ENCODE measurements around the gene DNAAF3. TPM values are rescaled to one million over a fixed set of nuclear protein-coding genes. Genes with fewer than 3 reads are reported as not detected.

Gene DNAAF3
- total RNA-seq, 1 experiment from 2014 or later, result 52.8 TPM

DNA sequence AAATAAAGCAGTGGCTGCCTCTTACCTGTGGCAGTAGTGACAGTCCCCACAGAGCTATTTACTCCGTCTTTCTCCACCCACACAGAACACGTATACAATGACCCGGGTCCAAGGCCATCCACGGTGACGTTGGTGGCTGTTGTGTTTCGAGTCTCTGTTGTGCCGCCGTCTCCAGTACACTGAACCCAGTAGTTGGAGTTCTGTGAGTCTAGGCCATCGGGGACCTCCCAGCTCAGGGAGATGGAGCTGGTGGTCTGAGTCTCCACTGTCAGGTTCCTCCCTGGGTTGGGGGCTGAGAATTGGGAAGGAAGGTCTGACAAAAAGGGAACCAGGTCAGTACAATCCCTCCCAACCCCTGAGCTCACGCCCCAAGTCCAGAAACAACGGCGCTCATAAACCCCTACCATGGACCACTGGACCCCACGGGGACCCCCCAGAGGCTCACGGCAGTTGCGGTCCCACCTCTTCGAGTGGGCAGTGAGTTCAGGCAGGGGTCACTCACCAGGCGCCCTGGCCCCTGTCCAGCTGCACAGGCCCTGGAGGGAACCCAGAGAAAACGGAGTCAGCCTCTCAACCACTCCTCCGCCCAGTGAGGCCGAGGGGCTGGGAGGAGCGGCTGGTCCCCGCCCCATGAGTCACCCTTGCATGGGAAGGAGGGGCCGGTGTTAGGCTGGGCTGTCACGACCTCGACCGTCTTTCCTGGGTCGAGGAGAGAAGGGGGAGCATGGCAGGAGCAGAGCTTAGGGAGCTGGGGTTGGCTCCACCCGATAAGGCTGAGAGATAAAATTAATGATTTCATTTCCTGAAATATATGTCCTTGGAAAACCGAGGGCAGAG, 40.5 kb upstream of the DNAAF3 start:
- DNase-seq (ENCODE audit: low read depth, low spot score) (peak; percentile 67), ATAC-seq (peak; percentile 86)
- ChIA-PET CTCF (interaction anchor here (1.2 kb wide), 1 partner anchor 48 kb away, joined by 3 read pairs; no protein-coding TSS in a partner anchor), RAD21 (ENCODE audit: low non-redundant PET in 1 of 2, low total read pairs in 2 of 2, uncharacterized antibody in 2 of 2, unreplicated experiment in 2 of 2) (interaction anchor here in 1 of 2 experiments (0.7 kb wide), 1 partner anchor 411 kb away, joined by 3 read pairs; no protein-coding TSS in a partner anchor), POLR2A (interaction anchor here (0.7 to 1.8 kb wide), 4 partner anchors 9 to 60 kb away, joined by 3 to 7 read pairs (median 4); no protein-coding TSS in a partner anchor)
- no peaks in the 10 kb centered on the region for H3K27me3 ChIP-seq (ENCODE audit: insufficient read depth, low read length)
- peak overlapping the region; percentile 55 to 67 for H3K4me3 ChIP-seq (replicated peaks in 1 of 2; ENCODE audit: low read depth in 1 of 2, low read length in 2 of 2)
- H3K27ac ChIP-seq (ENCODE audit: low read depth, low read length), result peak overlapping the region; percentile 55
- H4K20me1 ChIP-seq (ENCODE audit: insufficient read depth), result no peaks in the 10 kb centered on the region
- BruUV-seq (replicated peaks), result TSS peak; percentile 84
- intact Hi-C loops (cut with micrococcal nuclease), result no loop called here
- peak overlapping the region; percentile 91 for H3K4me2 ChIP-seq (ENCODE audit: low read length)
- H3K79me2 ChIP-seq (ENCODE audit: insufficient read depth, low read length), result no peaks in the 10 kb centered on the region
- no peaks in the 10 kb centered on the region for H3K9me2 ChIP-seq (ENCODE audit: insufficient read depth)
- H3K9ac ChIP-seq (ENCODE audit: low read length), result peak overlapping the region; percentile 76
- H3K9me3 ChIP-seq (ENCODE audit: control insufficient read depth in 1 of 2, insufficient read depth in 1 of 2, low read depth in 1 of 2, low read length in 2 of 2), result no peaks in the 10 kb centered on the region
- TF ChIP-seq SP1 (IDR thresholded peaks at IDR 0.05; ENCODE audit: low read depth) (peak; percentile 86), EGR1 (IDR thresholded peaks at IDR 0.05; ENCODE audit: low read depth) (peak; percentile 53), FOSL1 (IDR thresholded peaks at IDR 0.05; ENCODE audit: low read depth) (peak; percentile 84), CEBPB (IDR thresholded peaks at IDR 0.05; ENCODE audit: low read depth) (no peak), TCF7L2 (IDR thresholded peaks at IDR 0.05; ENCODE audit: borderline replicate concordance, extremely low read depth, insufficient read depth, insufficient read length) (peak; percentile 49), POLR2AphosphoS5 (IDR thresholded peaks at IDR 0.05; ENCODE audit: low read depth, low read length) (peak; percentile 80), ELF1 (IDR thresholded peaks at IDR 0.05; ENCODE audit: borderline replicate concordance, low read depth) (no peak), JUND (IDR thresholded peaks at IDR 0.05) (peak; percentile 89), POLR2A (IDR thresholded peaks at IDR 0.05; ENCODE audit: borderline replicate concordance, extremely low read depth, insufficient read depth, insufficient read length) (peak; percentile 36), SIN3A (IDR thresholded peaks at IDR 0.05; ENCODE audit: low read depth) (peak; percentile 81; the same call in 1 of the 2 replicates), ZFX (IDR thresholded peaks at IDR 0.05) (peak; percentile 35; the same call in 1 of the 2 replicates), YY1 (IDR thresholded peaks at IDR 0.05; ENCODE audit: extremely low read depth, insufficient replicate concordance, low read depth, low read length) (peak; percentile 44)
- TF ChIP-seq, protein P1, sequence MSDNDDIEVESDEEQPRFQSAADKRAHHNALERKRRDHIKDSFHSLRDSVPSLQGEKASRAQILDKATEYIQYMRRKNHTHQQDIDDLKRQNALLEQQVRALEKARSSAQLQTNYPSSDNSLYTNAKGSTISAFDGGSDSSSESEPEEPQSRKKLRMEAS (IDR thresholded peaks at IDR 0.05), result peak; percentile 71; the same call in 1 of the 2 replicates
- TF ChIP-seq, protein P2, sequence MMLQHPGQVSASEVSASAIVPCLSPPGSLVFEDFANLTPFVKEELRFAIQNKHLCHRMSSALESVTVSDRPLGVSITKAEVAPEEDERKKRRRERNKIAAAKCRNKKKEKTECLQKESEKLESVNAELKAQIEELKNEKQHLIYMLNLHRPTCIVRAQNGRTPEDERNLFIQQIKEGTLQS (IDR thresholded peaks at IDR 0.05), result no peak
- H3K4me1 ChIP-seq (ENCODE audit: control insufficient read depth in 1 of 2, insufficient read depth in 2 of 2, low read length in 2 of 2), result peaks cover 34 to 53% of the 10 kb centered on the region in 2 experiments
- no peak overlapping the region for H2AFZ ChIP-seq (ENCODE audit: low read depth, low read length, poor library complexity, severe bottlenecking)
- H3K36me3 ChIP-seq (ENCODE audit: control insufficient read depth in 1 of 2, insufficient read depth in 2 of 2, low read length in 2 of 2), result 0 out of 4 replicates have a peak, but pooled peaks cover 0 to 2% of the 10 kb centered on the region in 2 experiments

All from HCT116 (cell line).